Cardiac fibroblast (primary cell): Measurements from ENCODE around the gene BBLN.

Experiments used
- DNase-seq, 2 donors: peaks; one replicate each; pipeline versions ENCODE4 v3.0.0 to v3.0.0-alpha.2; 2010; ENCODE audit warnings: low read depth in 2 of 2
- H3K4me3 ChIP-seq, 2 donors: replicated peaks in 1 of 2; 1 replicate in 1 of 2; 2 replicates in 1 of 2; pipeline ENCODE4 v1.5.1; 2011; ENCODE audit warnings: low read depth in 2 of 2, low read length in 2 of 2, mild to moderate bottlenecking in 2 of 2, moderate library complexity in 1 of 2
- TF ChIP-seq, protein P1 (sequence below): IDR thresholded peaks from one replicate; pipeline ENCODE4 v1.5.1; 2011; ENCODE audit warnings: low read depth, mild to moderate bottlenecking, low read length, inconsistent platforms

Gene BBLN

GRCh38 chr9:128143525-128144238 lies 16.4 kb upstream of the BBLN start:
- DNase-seq: no peak
- TF ChIP-seq, protein P1, sequence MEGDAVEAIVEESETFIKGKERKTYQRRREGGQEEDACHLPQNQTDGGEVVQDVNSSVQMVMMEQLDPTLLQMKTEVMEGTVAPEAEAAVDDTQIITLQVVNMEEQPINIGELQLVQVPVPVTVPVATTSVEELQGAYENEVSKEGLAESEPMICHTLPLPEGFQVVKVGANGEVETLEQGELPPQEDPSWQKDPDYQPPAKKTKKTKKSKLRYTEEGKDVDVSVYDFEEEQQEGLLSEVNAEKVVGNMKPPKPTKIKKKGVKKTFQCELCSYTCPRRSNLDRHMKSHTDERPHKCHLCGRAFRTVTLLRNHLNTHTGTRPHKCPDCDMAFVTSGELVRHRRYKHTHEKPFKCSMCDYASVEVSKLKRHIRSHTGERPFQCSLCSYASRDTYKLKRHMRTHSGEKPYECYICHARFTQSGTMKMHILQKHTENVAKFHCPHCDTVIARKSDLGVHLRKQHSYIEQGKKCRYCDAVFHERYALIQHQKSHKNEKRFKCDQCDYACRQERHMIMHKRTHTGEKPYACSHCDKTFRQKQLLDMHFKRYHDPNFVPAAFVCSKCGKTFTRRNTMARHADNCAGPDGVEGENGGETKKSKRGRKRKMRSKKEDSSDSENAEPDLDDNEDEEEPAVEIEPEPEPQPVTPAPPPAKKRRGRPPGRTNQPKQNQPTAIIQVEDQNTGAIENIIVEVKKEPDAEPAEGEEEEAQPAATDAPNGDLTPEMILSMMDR: no peak
- no peak overlapping the region for H3K4me3 ChIP-seq

DNA sequence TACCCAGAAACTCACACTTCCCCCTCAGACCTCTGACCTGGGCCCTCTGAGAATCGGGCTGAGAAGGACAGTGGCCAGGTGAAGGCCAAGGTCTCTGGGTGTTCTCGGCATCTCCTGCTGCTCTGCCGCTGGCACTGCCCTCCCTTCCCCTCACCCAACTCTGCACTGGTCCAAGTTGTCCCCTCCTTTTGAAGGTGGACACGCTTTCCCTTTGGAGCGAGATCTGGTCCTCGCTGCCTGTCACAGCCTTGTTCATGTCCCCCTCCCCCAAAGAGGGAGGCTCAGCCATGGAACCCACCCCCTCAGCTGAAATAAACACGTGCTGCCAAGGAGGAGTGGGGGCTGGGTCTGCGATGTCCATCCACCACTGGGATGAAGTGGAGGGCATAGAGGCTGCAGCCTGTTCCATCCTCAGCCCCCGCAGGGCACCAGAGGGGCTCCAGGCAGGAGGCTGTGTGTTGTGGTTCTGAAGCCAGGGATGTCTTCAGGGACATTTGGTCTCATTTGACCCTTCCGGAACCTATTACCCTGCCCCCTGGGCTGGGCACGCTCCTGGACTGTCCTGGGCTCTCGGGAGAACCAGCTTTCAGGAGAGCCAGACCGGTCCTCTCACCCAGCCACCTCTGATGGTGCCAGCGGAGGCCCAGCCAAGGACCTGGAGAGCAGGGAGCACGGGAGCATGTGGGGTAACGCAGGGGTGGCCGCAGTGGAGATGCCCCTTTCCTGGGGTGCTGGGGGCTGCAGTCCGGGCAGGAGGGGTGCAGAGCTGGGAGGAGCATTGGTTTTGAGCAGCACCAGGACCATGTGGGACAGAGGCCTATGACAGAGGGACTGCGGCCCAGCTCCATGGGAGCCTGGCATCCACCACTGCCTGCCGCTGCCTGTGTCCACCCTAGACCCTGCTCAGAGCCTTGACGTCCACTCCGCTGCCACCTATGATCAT lies 15.6 kb upstream of the BBLN start:
- TF ChIP-seq, protein P1: no peak
- no peak for DNase-seq
- no peak overlapping the region for H3K4me3 ChIP-seq

- DNase-seq: no peak
- H3K4me3 ChIP-seq: no peak overlapping the region
- TF ChIP-seq, protein P1: no peak
Observed at GRCh38 chr9:128145536-128145935, 14.5 kb upstream of the BBLN start.

- DNase-seq: no peak
- no peak overlapping the region for H3K4me3 ChIP-seq
- TF ChIP-seq, protein P1: no peak
Observed at GRCh38 chr9:128145951-128146351, 14.1 kb upstream of the BBLN start.

DNA sequence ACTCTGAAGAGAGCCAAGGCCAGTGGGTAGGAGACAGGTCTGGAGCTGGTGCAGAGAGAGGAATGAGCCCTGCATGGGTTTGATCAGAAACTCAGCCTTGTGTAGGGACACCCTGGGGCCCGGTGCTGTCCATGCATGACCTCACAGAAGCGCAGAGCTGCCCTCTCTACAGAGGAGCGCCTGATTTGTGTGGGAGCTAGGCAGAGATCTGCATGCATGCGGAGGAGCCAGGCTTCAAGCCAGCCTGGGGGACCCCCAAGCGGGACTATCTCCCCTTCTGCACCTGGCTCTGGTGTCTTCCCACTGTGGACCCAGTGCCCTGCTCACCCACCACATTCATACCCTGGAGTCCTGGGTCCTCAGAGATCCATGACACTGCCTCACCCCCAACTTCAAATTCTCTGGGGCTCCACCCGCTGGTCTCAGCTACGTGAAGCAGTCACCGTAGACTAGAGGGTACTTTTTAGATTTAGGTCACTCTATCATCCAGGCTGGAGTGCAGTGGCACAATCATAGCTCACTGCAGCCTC lies 13.4 kb upstream of the BBLN start:
- DNase-seq: no peak
- no peak overlapping the region for H3K4me3 ChIP-seq
- TF ChIP-seq, protein P1: no peak

- TF ChIP-seq, protein P1: no peak
- no peak overlapping the region for H3K4me3 ChIP-seq
- DNase-seq: no peak
Observed at GRCh38 chr9:128148509-128149000, 11.5 kb upstream of the BBLN start.
